PFSK-1 (cell line): Measurements from ENCODE around the gene NECAB3.

Source experiments
- FOXP2 ChIP-seq: optimal IDR thresholded peaks from 2 replicates; pipeline ENCODE3; 2011; ENCODE audit warnings: borderline replicate concordance, control low read depth, inconsistent platforms; ENCODE audit not compliant: insufficient read depth; ENCODE audit errors: extremely low read length, extremely low read depth
- POLR2AphosphoS5 ChIP-seq: IDR thresholded peaks from 2 replicates; pipeline ENCODE4 v1.6.1; 2012; ENCODE audit warnings: low read depth, mild to moderate bottlenecking, control low read depth, low read length, moderate library complexity
- SIN3A ChIP-seq: IDR thresholded peaks from 2 replicates; pipeline ENCODE4 v1.6.1; 2012; ENCODE audit warnings: mild to moderate bottlenecking, low read length, moderate library complexity, borderline replicate concordance; ENCODE audit not compliant: insufficient read depth
- TAF1 ChIP-seq: IDR thresholded peaks from 2 replicates; pipeline ENCODE4 v1.6.1; 2012; ENCODE audit warnings: low read length, control low read depth, borderline replicate concordance; ENCODE audit not compliant: insufficient read depth
- TF ChIP-seq, protein P1 (sequence below), 2 experiments: IDR thresholded peaks; 2 replicates each; pipeline versions ENCODE4 v1.6.1 to v1.8.0; 2011 to 2012; ENCODE audit warnings: low read depth in 2 of 2, low read length in 2 of 2, control low read depth in 1 of 2, inconsistent platforms in 1 of 2, mild to moderate bottlenecking in 1 of 2, moderate library complexity in 1 of 2; ENCODE audit not compliant: insufficient read depth in 1 of 2

NECAB3 gene

DNA sequence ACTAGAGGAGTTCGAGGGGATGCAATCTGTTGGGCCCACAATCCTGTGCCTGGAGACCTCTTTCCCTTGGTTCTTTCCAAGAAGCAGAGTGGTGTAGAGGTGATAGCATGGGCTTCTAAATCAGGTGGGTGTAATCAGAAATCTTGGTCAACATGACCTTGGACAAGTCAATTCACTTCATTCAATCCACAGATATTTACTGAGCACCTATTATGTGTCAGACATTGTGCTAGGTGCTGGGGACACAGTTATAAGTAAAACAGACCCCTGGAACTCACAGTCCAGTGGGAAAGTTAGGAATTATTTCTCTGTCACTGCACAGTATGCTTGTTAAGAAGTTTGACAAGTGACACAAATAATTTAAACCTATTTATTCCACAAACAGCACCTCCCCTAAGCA lies 15.3 kb upstream of the NECAB3 start:
- TF ChIP-seq FOXP2 (no peak), TAF1 (no peak), POLR2AphosphoS5 (no peak), SIN3A (no peak)
- TF ChIP-seq, protein P1, sequence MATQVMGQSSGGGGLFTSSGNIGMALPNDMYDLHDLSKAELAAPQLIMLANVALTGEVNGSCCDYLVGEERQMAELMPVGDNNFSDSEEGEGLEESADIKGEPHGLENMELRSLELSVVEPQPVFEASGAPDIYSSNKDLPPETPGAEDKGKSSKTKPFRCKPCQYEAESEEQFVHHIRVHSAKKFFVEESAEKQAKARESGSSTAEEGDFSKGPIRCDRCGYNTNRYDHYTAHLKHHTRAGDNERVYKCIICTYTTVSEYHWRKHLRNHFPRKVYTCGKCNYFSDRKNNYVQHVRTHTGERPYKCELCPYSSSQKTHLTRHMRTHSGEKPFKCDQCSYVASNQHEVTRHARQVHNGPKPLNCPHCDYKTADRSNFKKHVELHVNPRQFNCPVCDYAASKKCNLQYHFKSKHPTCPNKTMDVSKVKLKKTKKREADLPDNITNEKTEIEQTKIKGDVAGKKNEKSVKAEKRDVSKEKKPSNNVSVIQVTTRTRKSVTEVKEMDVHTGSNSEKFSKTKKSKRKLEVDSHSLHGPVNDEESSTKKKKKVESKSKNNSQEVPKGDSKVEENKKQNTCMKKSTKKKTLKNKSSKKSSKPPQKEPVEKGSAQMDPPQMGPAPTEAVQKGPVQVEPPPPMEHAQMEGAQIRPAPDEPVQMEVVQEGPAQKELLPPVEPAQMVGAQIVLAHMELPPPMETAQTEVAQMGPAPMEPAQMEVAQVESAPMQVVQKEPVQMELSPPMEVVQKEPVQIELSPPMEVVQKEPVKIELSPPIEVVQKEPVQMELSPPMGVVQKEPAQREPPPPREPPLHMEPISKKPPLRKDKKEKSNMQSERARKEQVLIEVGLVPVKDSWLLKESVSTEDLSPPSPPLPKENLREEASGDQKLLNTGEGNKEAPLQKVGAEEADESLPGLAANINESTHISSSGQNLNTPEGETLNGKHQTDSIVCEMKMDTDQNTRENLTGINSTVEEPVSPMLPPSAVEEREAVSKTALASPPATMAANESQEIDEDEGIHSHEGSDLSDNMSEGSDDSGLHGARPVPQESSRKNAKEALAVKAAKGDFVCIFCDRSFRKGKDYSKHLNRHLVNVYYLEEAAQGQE (IDR thresholded peaks at IDR 0.05; ENCODE audit: insufficient read depth in 1 of 2, low read depth in 2 of 2, low read length in 2 of 2), result no peak

- TF ChIP-seq TAF1, result no peak
- TF ChIP-seq, protein P1 (IDR thresholded peaks at IDR 0.05; ENCODE audit: insufficient read depth in 1 of 2, low read depth in 2 of 2, low read length in 2 of 2), result no peak
- no peak for TF ChIP-seq FOXP2
- no peak for TF ChIP-seq POLR2AphosphoS5
- TF ChIP-seq SIN3A, result no peak
These were observed 14.8 kb upstream of the NECAB3 start for GRCh38 chr20:33688938-33689424.

GRCh38 chr20:33687993-33688937 lies 14.0 kb upstream of the NECAB3 start:
- TF ChIP-seq TAF1 (no peak), POLR2AphosphoS5 (no peak), FOXP2 (no peak), SIN3A (no peak)
- TF ChIP-seq, protein P1 (IDR thresholded peaks at IDR 0.05; ENCODE audit: insufficient read depth in 1 of 2, low read depth in 2 of 2, low read length in 2 of 2), result no peak

DNA sequence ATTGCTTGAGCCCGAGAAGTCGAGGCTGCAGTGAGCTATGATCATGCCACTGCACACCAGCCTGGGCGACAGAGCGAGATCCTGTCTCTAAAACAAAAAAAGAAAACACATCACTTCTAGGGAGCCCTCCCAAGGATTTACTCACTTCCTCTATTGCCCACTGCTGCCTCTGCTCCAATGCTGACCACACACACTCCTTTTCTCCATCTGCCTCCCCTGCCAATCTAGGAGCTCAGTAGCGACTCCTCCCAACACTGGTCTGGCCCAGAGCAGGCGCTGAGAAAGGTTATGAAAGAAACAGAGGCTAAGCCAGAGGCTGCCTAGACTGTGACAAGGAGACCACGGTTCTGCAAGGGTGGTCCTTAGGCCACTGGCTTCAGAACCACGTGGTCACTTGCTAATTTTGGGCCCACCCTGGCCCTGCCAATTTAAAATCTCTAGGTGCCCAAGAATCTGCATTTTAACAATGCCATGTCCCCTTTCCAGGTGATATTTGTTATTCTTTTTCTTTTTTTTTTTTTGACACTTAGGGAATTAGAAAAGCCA lies 13.2 kb upstream of the NECAB3 start:
- TF ChIP-seq FOXP2 (no peak), TAF1 (no peak), SIN3A (no peak), POLR2AphosphoS5 (no peak)
- TF ChIP-seq, protein P1 (IDR thresholded peaks at IDR 0.05; ENCODE audit: insufficient read depth in 1 of 2, low read depth in 2 of 2, low read length in 2 of 2), result no peak
